PC-3 (cell line): Measurements from ENCODE around the gene CAPN10. TPM values are rescaled to one million over a fixed set of nuclear protein-coding genes. Genes with fewer than 3 reads are reported as not detected.

ENCODE experiments used
- ATAC-seq: fragments of 200-7000 bp; cut with Tn5 transposase; 2 replicates; pipeline ENCODE4 v1.9.1; 2020; ENCODE audit warnings: mild to moderate bottlenecking, moderate library complexity
- BruUV-seq: library from RNA; stranded (reverse); fragments of 400-500 nt; replicated peaks from 2 replicates; lab custom pipeline; 2021; lab: Mats Ljungman, UMichigan
- CTCF ChIA-PET: fragments of 300-600 bp; sonication (Branson Sonifier 250); formaldehyde crosslinking; loops from one replicate; lab custom pipeline; 2022; ENCODE audit warnings: antibody characterized with exemption; lab: Charles Lee
- POLR2A ChIA-PET: fragments of 300-600 bp; sonication (Branson Sonifier 250); formaldehyde crosslinking; loops from one replicate; lab custom pipeline; 2022; ENCODE audit warnings: antibody characterized with exemption; ENCODE audit not compliant: unreplicated experiment; lab: Charles Lee
- DNase-seq: peaks from one replicate; pipeline ENCODE4 v3.0.0-alpha.2; 2015
- H2AFZ ChIP-seq: fragments of 300-600 bp; sonication (generic); 2 replicates; pipeline ENCODE4 v1.6.0; 2016; ENCODE audit warnings: antibody characterized with exemption, low read length
- H3F3A ChIP-seq: fragments of 300-600 bp; sonication (generic); one replicate; pipeline ENCODE4 v1.6.0; 2017; ENCODE audit warnings: antibody characterized with exemption, low read length, control low read depth, mild to moderate bottlenecking; ENCODE audit not compliant: unreplicated experiment
- H3K27ac ChIP-seq: fragments of 300-600 bp; sonication (generic); 2 replicates; pipeline ENCODE4 v1.5.1; 2016; ENCODE audit warnings: mild to moderate bottlenecking, low read length
- H3K27me3 ChIP-seq: fragments of 300-600 bp; sonication (generic); 2 replicates; pipeline ENCODE4 v1.6.1; 2016; ENCODE audit warnings: low read length, mixed read lengths
- H3K36me3 ChIP-seq: fragments of 300-600 bp; sonication (generic); 2 replicates; pipeline ENCODE4 v1.6.1; 2016; ENCODE audit warnings: low read depth, mixed run types, low read length, mixed read lengths
- H3K4me1 ChIP-seq: fragments of 300-600 bp; sonication (generic); 2 replicates; pipeline ENCODE4 v1.5.1; 2016; ENCODE audit warnings: low read length; ENCODE audit not compliant: insufficient read depth
- H3K4me2 ChIP-seq: fragments of 300-600 bp; sonication (generic); 2 replicates; pipeline ENCODE4 v1.6.0; 2016; ENCODE audit warnings: low read length
- H3K4me3 ChIP-seq: fragments of 300-600 bp; sonication (generic); 2 replicates; pipeline ENCODE4 v1.5.1; 2016; ENCODE audit warnings: mild to moderate bottlenecking, low read length, mixed read lengths
- H3K79me2 ChIP-seq: fragments of 300-600 bp; sonication (generic); 2 replicates; pipeline ENCODE4 v1.6.1; 2017; ENCODE audit warnings: low read length, mixed read lengths
- H3K9ac ChIP-seq: fragments of 300-600 bp; sonication (generic); 2 replicates; pipeline ENCODE4 v1.6.0; 2016; ENCODE audit warnings: mild to moderate bottlenecking, low read length
- H3K9me2 ChIP-seq: fragments of 300-600 bp; sonication (generic); replicated peaks from 2 replicates; pipeline ENCODE4 v1.6.1; 2016; ENCODE audit warnings: mixed run types, low read length, mixed read lengths
- H3K9me3 ChIP-seq: fragments of 300-600 bp; sonication (generic); 2 replicates; pipeline ENCODE4 v1.6.1; 2016; ENCODE audit warnings: low read length, mixed read lengths
- H4K20me1 ChIP-seq: fragments of 300-600 bp; sonication (generic); 2 replicates; pipeline ENCODE4 v1.6.1; 2016; ENCODE audit warnings: low read length, mixed read lengths
- CTCF ChIP-seq: fragments of 300-600 bp; sonication (generic); conservative IDR thresholded peaks from 2 replicates; pipeline ENCODE4 v1.5.1; 2017; ENCODE audit warnings: antibody characterized with exemption, low read depth, mild to moderate bottlenecking, low read length
- EZH2 ChIP-seq: fragments of 300-600 bp; sonication (generic); IDR thresholded peaks from one replicate; pipeline ENCODE4 v1.6.1; 2017; ENCODE audit warnings: antibody characterized with exemption, mild to moderate bottlenecking, low read length; ENCODE audit not compliant: unreplicated experiment
- EZH2phosphoT487 ChIP-seq: fragments of 300-600 bp; sonication (generic); IDR thresholded peaks from 2 replicates; pipeline ENCODE4 v1.6.1; 2018; ENCODE audit warnings: mild to moderate bottlenecking, antibody characterized with exemption, low read length, borderline replicate concordance
- intact Hi-C: fragments of 100-400 bp; cut with micrococcal nuclease; formaldehyde crosslinking; loops from 2 replicates; pipeline ENCODE4 v1.9.0; 2023
- total RNA-seq: library from RNA; depleted of rRNA; stranded (reverse); fragments of >200 nt; gene quantifications from 2 replicates; pipeline ENCODE4 v1.2.3, GENCODE V29; 2014

The CAPN10 gene
- total RNA-seq, 1 experiment from 2014 or later: 32.2 TPM

GRCh38 chr2:240627736-240628506 is 41.4 kb downstream of the CAPN10 start:
- ChIA-PET POLR2A (no interaction called here), CTCF (no interaction called here)
- no peak for TF ChIP-seq EZH2
- TF ChIP-seq EZH2phosphoT487: no peak
- TF ChIP-seq CTCF: no peak
- no peaks in the 10 kb centered on the region for H3K4me1 ChIP-seq
- DNase-seq: no peak
- no peaks in the 10 kb centered on the region for H4K20me1 ChIP-seq
- H3K9ac ChIP-seq: no peak overlapping the region
- H3K9me2 ChIP-seq: no peaks in the 10 kb centered on the region
- no peaks in the 10 kb centered on the region for H3K9me3 ChIP-seq
- no TSS peak for BruUV-seq
- H3K27me3 ChIP-seq: no peaks in the 10 kb centered on the region
- no peaks in the 10 kb centered on the region for H3F3A ChIP-seq
- no peaks in the 10 kb centered on the region for H3K36me3 ChIP-seq
- no peak overlapping the region for H3K4me2 ChIP-seq
- ATAC-seq: no peak
- no peak overlapping the region for H3K4me3 ChIP-seq
- intact Hi-C loops: no loop called here
- no peak overlapping the region for H3K27ac ChIP-seq
- no peak overlapping the region for H2AFZ ChIP-seq
- H3K79me2 ChIP-seq: no peaks in the 10 kb centered on the region

- BruUV-seq: no TSS peak
Observed at GRCh38 chr2:240628507-240628807, 41.9 kb downstream of the CAPN10 start.

More at GRCh38 chr2:240628507-240628807, 41.9 kb downstream of the CAPN10 start:
- Histone ChIP-seq H3K9ac (no peak overlapping the region), H3K9me3 (no peaks in the 10 kb centered on the region), H3K79me2 (no peaks in the 10 kb centered on the region), H2AFZ (no peak overlapping the region), H3K4me2 (no peak overlapping the region), H3K9me2 (no peaks in the 10 kb centered on the region), H3K4me3 (no peak overlapping the region), H3K27ac (no peak overlapping the region), H3K27me3 (no peaks in the 10 kb centered on the region), H4K20me1 (no peaks in the 10 kb centered on the region), H3K36me3 (no peaks in the 10 kb centered on the region), H3K4me1 (no peaks in the 10 kb centered on the region), H3F3A (no peaks in the 10 kb centered on the region)
- intact Hi-C loops: no loop called here
- ATAC-seq (no peak), DNase-seq (no peak)
- POLR2A ChIA-PET: no interaction called here
- CTCF ChIA-PET: no interaction called here
- TF ChIP-seq EZH2phosphoT487: no peak
- no peak for TF ChIP-seq CTCF
- TF ChIP-seq EZH2: no peak
